ENCODE results near the gene TUBE1.

GRCh38 chr6:112081569-112081968 is 5.7 kb downstream of the TUBE1 start:
- TF ChIP-seq POLR2A (IDR thresholded peaks at IDR 0.05; ENCODE audit: low read length), result no peak
- TF ChIP-seq GATA1 (IDR thresholded peaks at IDR 0.05; ENCODE audit: low read depth, low read length), result no peak

Data from erythroblast (primary cell).